ENCODE measurements around the gene KRT23. TPM values are rescaled to one million over a fixed set of nuclear protein-coding genes. Genes with fewer than 3 reads are reported as not detected.

KRT23 gene
- under 1 TPM in 1 of 6 donors, not detected in 5; 0.19 TPM for polyA plus RNA-seq (ENCODE audit: low read depth in 6 of 6)

- DNase-seq (no peak), ATAC-seq (ENCODE audit: low read depth in 2 of 2) (no peak)
- H3K27me3 Mint-ChIP-seq: peaks cover 15 to 56% (median 50%) of the 10 kb centered on the region in 3 donors
- H3K27ac Mint-ChIP-seq: peak within 1 kb of the TSS in 1 of 6 donors; percentile 3
- H3K36me3 Mint-ChIP-seq: peaks cover 0 to 3% of the 10 kb centered on the region in 2 donors
- H3K9me3 Mint-ChIP-seq: peaks cover 0 to 2% (median 0%) of the 10 kb centered on the region in 7 donors
- H3K4me3 Mint-ChIP-seq: no peak within 1 kb of the TSS
- H3K4me1 Mint-ChIP-seq: peaks cover 0 to 1% (median 0%) of the 10 kb centered on the region in 3 donors
Measured at GRCh38 chr17:40937384-40937819, at the start of gene KRT23. TSS of gene KRT23 (minus strand) at chr17:40937646. CDS start at chr17:40936603, 1,043 bp downstream.

GRCh38 chr17:40986920-40987319 lies 49.5 kb upstream of the KRT23 start:
- peaks cover 19 to 33% (median 24%) of the 10 kb centered on the region in 3 donors for H3K27me3 Mint-ChIP-seq
- H3K9me3 Mint-ChIP-seq: peaks cover 0 to 5% (median 0%) of the 10 kb centered on the region in 7 donors
- H3K27ac Mint-ChIP-seq: no peak overlapping the region
- DNase-seq: no peak
- no peak for ATAC-seq (ENCODE audit: low read depth in 2 of 2)
- peaks cover 5 to 11% (median 7%) of the 10 kb centered on the region in 3 donors for H3K4me1 Mint-ChIP-seq
- H3K36me3 Mint-ChIP-seq: no peaks in the 10 kb centered on the region
- H3K4me3 Mint-ChIP-seq: no peak overlapping the region

GRCh38 chr17:40984226-40984625 lies 46.8 kb upstream of the KRT23 start, which contains the start of gene KRT40:
TSS of gene KRT40 (minus strand) at chr17:40984326. CDS start at chr17:40984273, 53 bp downstream.
- Mint-ChIP-seq H3K9me3 (no peaks in the 10 kb centered on the region), H3K4me3 (no peak within 1 kb of the TSS), H3K36me3 (no peaks in the 10 kb centered on the region), H3K4me1 (peaks cover 5 to 11% (median 7%) of the 10 kb centered on the region in 3 donors), H3K27ac (peak within 1 kb of the TSS in 1 of 6 donors; percentile 29), H3K27me3 (peaks cover 19 to 41% (median 28%) of the 10 kb centered on the region in 3 donors)
- DNase-seq (no peak), ATAC-seq (ENCODE audit: low read depth in 2 of 2) (no peak)

- Mint-ChIP-seq H3K36me3 (no peaks in the 10 kb centered on the region), H3K9me3 (no peaks in the 10 kb centered on the region), H3K4me1 (no peaks in the 10 kb centered on the region), H3K27me3 (peaks cover 21 to 38% (median 34%) of the 10 kb centered on the region in 3 donors), H3K4me3 (no peak overlapping the region), H3K27ac (no peak overlapping the region)
- ATAC-seq (ENCODE audit: low read depth in 2 of 2): no peak
- no peak for DNase-seq
Measured at GRCh38 chr17:40981115-40981514, 43.7 kb upstream of the KRT23 start.

- no peak for DNase-seq
- Mint-ChIP-seq H3K9me3 (no peaks in the 10 kb centered on the region), H3K36me3 (no peaks in the 10 kb centered on the region), H3K27me3 (peaks cover 24 to 39% (median 29%) of the 10 kb centered on the region in 3 donors), H3K4me3 (no peak overlapping the region), H3K4me1 (no peaks in the 10 kb centered on the region), H3K27ac (no peak overlapping the region)
- no peak for ATAC-seq (ENCODE audit: low read depth in 2 of 2)
Measured at GRCh38 chr17:40980596-40980995, 43.1 kb upstream of the KRT23 start.

- no peaks in the 10 kb centered on the region for H3K36me3 Mint-ChIP-seq
- H3K9me3 Mint-ChIP-seq: no peaks in the 10 kb centered on the region
- H3K27me3 Mint-ChIP-seq: peaks cover 28 to 39% (median 33%) of the 10 kb centered on the region in 3 donors
- no peak overlapping the region for H3K27ac Mint-ChIP-seq
- ATAC-seq (ENCODE audit: low read depth in 2 of 2) (no peak), DNase-seq (no peak)
- H3K4me1 Mint-ChIP-seq: no peaks in the 10 kb centered on the region
- no peak overlapping the region for H3K4me3 Mint-ChIP-seq
Measured at GRCh38 chr17:40980117-40980516, 42.7 kb upstream of the KRT23 start.

- no peak overlapping the region for H3K27ac Mint-ChIP-seq
- H3K4me3 Mint-ChIP-seq: no peak overlapping the region
- no peaks in the 10 kb centered on the region for H3K36me3 Mint-ChIP-seq
- H3K4me1 Mint-ChIP-seq: no peaks in the 10 kb centered on the region
- H3K9me3 Mint-ChIP-seq: no peaks in the 10 kb centered on the region
- ATAC-seq (ENCODE audit: low read depth in 2 of 2) (no peak), DNase-seq (no peak)
- H3K27me3 Mint-ChIP-seq: peaks cover 32 to 37% (median 33%) of the 10 kb centered on the region in 3 donors
Measured at GRCh38 chr17:40978575-40979151, 41.2 kb upstream of the KRT23 start.

- Mint-ChIP-seq H3K27ac (no peak overlapping the region), H3K27me3 (peaks cover 25 to 34% (median 31%) of the 10 kb centered on the region in 3 donors), H3K4me1 (no peaks in the 10 kb centered on the region), H3K36me3 (no peaks in the 10 kb centered on the region), H3K4me3 (no peak overlapping the region), H3K9me3 (no peaks in the 10 kb centered on the region)
- DNase-seq: no peak
- no peak for ATAC-seq (ENCODE audit: low read depth in 2 of 2)
Measured at GRCh38 chr17:40975516-40975915, 38.1 kb upstream of the KRT23 start.

GRCh38 chr17:40974366-40974765 lies 36.9 kb upstream of the KRT23 start:
- DNase-seq (no peak), ATAC-seq (ENCODE audit: low read depth in 2 of 2) (no peak)
- Mint-ChIP-seq H3K27me3 (peaks cover 20 to 31% (median 25%) of the 10 kb centered on the region in 3 donors), H3K9me3 (no peaks in the 10 kb centered on the region), H3K27ac (no peak overlapping the region), H3K4me3 (no peak overlapping the region), H3K36me3 (no peaks in the 10 kb centered on the region), H3K4me1 (no peaks in the 10 kb centered on the region)

- ATAC-seq (ENCODE audit: low read depth in 2 of 2): no peak
- peaks cover 0 to 3% (median 0%) of the 10 kb centered on the region in 3 donors for H3K4me1 Mint-ChIP-seq
- peaks cover 0 to 7% (median 2%) of the 10 kb centered on the region in 7 donors for H3K9me3 Mint-ChIP-seq
- peaks cover 0 to 34% (median 14%) of the 10 kb centered on the region in 3 donors for H3K27me3 Mint-ChIP-seq
- H3K27ac Mint-ChIP-seq: no peak overlapping the region
- H3K4me3 Mint-ChIP-seq: no peak overlapping the region
- H3K36me3 Mint-ChIP-seq: no peaks in the 10 kb centered on the region
- no peak for DNase-seq
Measured at GRCh38 chr17:40967582-40967981, 30.1 kb upstream of the KRT23 start.

GRCh38 chr17:40966848-40967247 lies 29.4 kb upstream of the KRT23 start, which contains the start of gene KRT39:
TSS of gene KRT39 (minus strand) at chr17:40966948. CDS start at chr17:40966856, 92 bp downstream.
- Mint-ChIP-seq H3K4me3 (no peak within 1 kb of the TSS), H3K27ac (no peak within 1 kb of the TSS), H3K9me3 (peaks cover 0 to 7% (median 2%) of the 10 kb centered on the region in 7 donors), H3K36me3 (no peaks in the 10 kb centered on the region), H3K27me3 (peaks cover 0 to 30% (median 10%) of the 10 kb centered on the region in 3 donors), H3K4me1 (peaks cover 0 to 6% (median 1%) of the 10 kb centered on the region in 3 donors)
- ATAC-seq (ENCODE audit: low read depth in 2 of 2) (no peak), DNase-seq (no peak)

GRCh38 chr17:40963838-40964237 lies 26.4 kb upstream of the KRT23 start:
- DNase-seq (no peak), ATAC-seq (ENCODE audit: low read depth in 2 of 2) (no peak)

GRCh38 chr17:40962059-40962561 lies 24.7 kb upstream of the KRT23 start:
- peaks cover 0 to 4% (median 0%) of the 10 kb centered on the region in 7 donors for H3K9me3 Mint-ChIP-seq
- no peak for ATAC-seq (ENCODE audit: low read depth in 2 of 2)
- no peak overlapping the region for H3K4me3 Mint-ChIP-seq
- H3K36me3 Mint-ChIP-seq: no peaks in the 10 kb centered on the region
- peak overlapping the region in 1 of 6 donors; percentile 49 for H3K27ac Mint-ChIP-seq
- H3K4me1 Mint-ChIP-seq: peaks cover 4 to 9% (median 5%) of the 10 kb centered on the region in 3 donors
- peaks cover 16 to 34% (median 21%) of the 10 kb centered on the region in 3 donors for H3K27me3 Mint-ChIP-seq
- no peak for DNase-seq

More at GRCh38 chr17:40963838-40964237, 26.4 kb upstream of the KRT23 start:
- Mint-ChIP-seq H3K27ac (no peak overlapping the region), H3K4me3 (no peak overlapping the region), H3K4me1 (peaks cover 4 to 9% (median 5%) of the 10 kb centered on the region in 3 donors), H3K9me3 (peaks cover 0 to 7% (median 2%) of the 10 kb centered on the region in 7 donors), H3K27me3 (peaks cover 11 to 36% (median 13%) of the 10 kb centered on the region in 3 donors), H3K36me3 (no peaks in the 10 kb centered on the region)

GRCh38 chr17:40961591-40961990 lies 24.1 kb upstream of the KRT23 start:
- Mint-ChIP-seq H3K4me3 (no peak overlapping the region), H3K4me1 (peaks cover 4 to 9% (median 5%) of the 10 kb centered on the region in 3 donors), H3K27ac (peak overlapping the region in 1 of 6 donors; percentile 52), H3K36me3 (no peaks in the 10 kb centered on the region), H3K9me3 (peaks cover 0 to 4% (median 0%) of the 10 kb centered on the region in 7 donors), H3K27me3 (peaks cover 17 to 34% (median 18%) of the 10 kb centered on the region in 3 donors)
- no peak for ATAC-seq (ENCODE audit: low read depth in 2 of 2)
- no peak for DNase-seq
